ENCODE results near the gene GRID1. TPM values are rescaled to one million over a fixed set of nuclear protein-coding genes. Genes with fewer than 3 reads are reported as not detected.

Gene GRID1
- total RNA-seq, 4 donors from 2014 or later, result 0.88 to 7.3 (median 4.1) TPM

DNA sequence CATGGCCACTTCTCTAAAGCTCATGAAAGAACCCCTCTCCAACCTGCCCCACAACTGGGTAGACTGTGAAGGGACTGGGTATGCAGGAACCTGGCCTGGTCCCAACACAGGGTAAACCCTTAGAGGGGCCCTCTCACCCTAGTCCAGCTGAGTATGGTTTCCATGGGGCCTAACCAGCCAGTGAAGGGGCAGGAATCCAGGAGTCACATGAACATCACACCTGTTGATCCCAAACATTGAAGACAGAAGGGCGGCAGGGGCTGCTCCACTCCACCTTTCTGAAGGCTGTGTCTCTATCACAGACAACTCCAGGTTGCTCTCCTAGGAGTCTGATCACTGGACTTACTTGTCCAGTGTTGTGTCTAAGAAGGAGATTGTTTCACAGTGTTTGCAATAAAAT is 30.8 kb downstream of the GRID1 start:
- Histone ChIP-seq H3K27me3 (no peaks in the 10 kb centered on the region), H3K4me1 (no peaks in the 10 kb centered on the region), H3K4me3 (no peak overlapping the region), H3K9me3 (no peaks in the 10 kb centered on the region), H3K36me3 (no peaks in the 10 kb centered on the region), H3K27ac (no peak overlapping the region)
- intact Hi-C loops (cut with DNase I; ENCODE audit: low total_unique reads), result no loop called here
- TF ChIP-seq, protein P1, sequence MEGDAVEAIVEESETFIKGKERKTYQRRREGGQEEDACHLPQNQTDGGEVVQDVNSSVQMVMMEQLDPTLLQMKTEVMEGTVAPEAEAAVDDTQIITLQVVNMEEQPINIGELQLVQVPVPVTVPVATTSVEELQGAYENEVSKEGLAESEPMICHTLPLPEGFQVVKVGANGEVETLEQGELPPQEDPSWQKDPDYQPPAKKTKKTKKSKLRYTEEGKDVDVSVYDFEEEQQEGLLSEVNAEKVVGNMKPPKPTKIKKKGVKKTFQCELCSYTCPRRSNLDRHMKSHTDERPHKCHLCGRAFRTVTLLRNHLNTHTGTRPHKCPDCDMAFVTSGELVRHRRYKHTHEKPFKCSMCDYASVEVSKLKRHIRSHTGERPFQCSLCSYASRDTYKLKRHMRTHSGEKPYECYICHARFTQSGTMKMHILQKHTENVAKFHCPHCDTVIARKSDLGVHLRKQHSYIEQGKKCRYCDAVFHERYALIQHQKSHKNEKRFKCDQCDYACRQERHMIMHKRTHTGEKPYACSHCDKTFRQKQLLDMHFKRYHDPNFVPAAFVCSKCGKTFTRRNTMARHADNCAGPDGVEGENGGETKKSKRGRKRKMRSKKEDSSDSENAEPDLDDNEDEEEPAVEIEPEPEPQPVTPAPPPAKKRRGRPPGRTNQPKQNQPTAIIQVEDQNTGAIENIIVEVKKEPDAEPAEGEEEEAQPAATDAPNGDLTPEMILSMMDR (IDR thresholded peaks at IDR 0.05), result no peak
- TF ChIP-seq POLR2A (IDR thresholded peaks at IDR 0.05), result no peak
- DNase-seq, result no peak

DNA sequence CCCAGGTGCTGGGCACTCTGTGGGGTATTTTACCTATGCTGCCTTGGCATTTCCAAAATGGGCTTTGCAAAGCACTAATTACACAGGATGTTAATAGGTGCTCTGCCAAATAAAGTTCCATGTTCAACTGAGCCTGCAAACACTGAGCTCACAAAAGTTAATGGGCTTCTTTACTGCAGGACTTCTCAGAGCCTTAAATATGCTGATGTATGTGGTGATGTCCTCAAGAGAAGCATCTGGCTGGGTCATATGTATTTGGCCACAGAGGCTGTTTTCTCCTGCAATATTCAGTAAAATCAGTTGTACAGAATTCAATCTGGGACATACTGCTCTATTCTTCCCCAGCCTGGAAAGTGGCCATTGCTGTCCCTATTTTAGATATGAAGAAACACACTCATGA is 31.3 kb downstream of the GRID1 start:
- no peaks in the 10 kb centered on the region for H3K4me1 ChIP-seq
- no peak overlapping the region for H3K4me3 ChIP-seq
- no peak for TF ChIP-seq POLR2A (IDR thresholded peaks at IDR 0.05)
- TF ChIP-seq, protein P1 (IDR thresholded peaks at IDR 0.05), result no peak
- no peak overlapping the region for H3K27ac ChIP-seq
- DNase-seq, result no peak
- H3K36me3 ChIP-seq, result no peaks in the 10 kb centered on the region
- no peaks in the 10 kb centered on the region for H3K9me3 ChIP-seq
- intact Hi-C loops (cut with DNase I; ENCODE audit: low total_unique reads), result no loop called here
- H3K27me3 ChIP-seq, result no peaks in the 10 kb centered on the region

DNA sequence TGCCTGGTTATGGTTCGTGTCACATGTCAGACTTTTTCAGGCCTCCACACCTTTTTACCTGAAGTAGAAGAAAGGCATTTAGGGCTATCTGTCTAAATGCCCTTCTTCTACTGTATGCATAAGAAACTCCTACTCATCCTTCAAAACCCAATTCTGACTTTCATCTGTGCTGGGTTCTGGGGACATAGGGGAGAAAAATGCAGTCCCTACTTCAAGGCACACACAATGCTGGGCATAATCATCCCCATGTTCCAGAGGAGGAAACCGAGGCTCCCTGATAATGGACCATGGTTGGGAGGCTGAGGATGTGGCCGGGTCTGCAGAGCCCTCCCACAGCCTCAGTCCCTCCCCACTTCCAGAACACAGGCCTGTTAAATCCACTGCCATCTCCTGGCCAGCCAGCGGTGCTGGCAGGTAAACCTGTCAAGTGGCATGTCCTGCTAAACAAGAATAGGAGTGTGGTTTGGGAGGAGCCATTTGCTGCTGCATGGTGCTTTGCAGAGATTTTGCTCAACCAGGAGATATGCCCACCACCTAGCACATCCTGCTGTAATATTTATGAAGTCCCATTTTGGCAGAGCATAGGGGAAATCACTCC is 32.0 kb downstream of the GRID1 start:
- no peak for DNase-seq
- Histone ChIP-seq H3K27me3 (no peaks in the 10 kb centered on the region), H3K4me3 (no peak overlapping the region), H3K36me3 (no peaks in the 10 kb centered on the region), H3K27ac (no peak overlapping the region), H3K4me1 (no peaks in the 10 kb centered on the region), H3K9me3 (no peaks in the 10 kb centered on the region)
- intact Hi-C loops (cut with DNase I; ENCODE audit: low total_unique reads), result no loop called here
- TF ChIP-seq POLR2A (IDR thresholded peaks at IDR 0.05), result no peak
- TF ChIP-seq, protein P1 (IDR thresholded peaks at IDR 0.05), result no peak

DNA sequence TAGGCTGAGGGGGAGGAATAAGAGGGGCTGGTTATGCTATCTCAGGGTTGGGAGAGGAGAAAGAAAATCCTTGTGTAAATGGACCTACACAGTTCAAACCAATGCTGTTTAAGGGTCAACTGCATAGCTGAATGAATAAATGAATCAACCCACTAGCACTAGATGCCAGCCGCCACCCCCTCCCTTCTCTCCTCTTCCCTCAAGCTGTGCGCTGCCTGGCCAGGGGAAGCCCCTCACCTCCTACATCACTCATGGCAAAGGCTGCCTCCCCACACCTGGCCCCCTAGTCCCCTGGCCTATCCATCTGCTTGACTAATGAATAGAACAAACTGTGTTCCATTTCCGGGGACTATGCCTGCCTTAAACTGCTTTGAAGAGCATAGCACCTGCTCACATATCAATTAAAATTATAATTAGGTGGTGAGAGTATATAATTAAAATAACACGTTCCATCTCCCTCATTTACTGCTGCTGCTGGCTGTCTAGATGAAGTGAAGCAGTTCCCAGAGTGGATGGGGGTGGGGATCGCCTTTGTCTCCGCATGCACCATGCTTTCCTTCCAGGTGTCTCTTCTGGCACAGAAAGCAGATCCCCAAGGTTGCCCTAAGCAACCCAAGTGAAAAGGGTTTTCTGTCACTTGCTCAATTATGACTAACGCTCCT is 32.6 kb downstream of the GRID1 start:
- Histone ChIP-seq H3K27me3 (no peaks in the 10 kb centered on the region), H3K36me3 (no peaks in the 10 kb centered on the region), H3K4me3 (no peak overlapping the region), H3K4me1 (no peaks in the 10 kb centered on the region), H3K9me3 (no peaks in the 10 kb centered on the region), H3K27ac (no peak overlapping the region)
- intact Hi-C loops (cut with DNase I; ENCODE audit: low total_unique reads), result no loop called here
- TF ChIP-seq, protein P1 (IDR thresholded peaks at IDR 0.05), result no peak
- TF ChIP-seq POLR2A (IDR thresholded peaks at IDR 0.05), result no peak
- DNase-seq, result no peak

DNA sequence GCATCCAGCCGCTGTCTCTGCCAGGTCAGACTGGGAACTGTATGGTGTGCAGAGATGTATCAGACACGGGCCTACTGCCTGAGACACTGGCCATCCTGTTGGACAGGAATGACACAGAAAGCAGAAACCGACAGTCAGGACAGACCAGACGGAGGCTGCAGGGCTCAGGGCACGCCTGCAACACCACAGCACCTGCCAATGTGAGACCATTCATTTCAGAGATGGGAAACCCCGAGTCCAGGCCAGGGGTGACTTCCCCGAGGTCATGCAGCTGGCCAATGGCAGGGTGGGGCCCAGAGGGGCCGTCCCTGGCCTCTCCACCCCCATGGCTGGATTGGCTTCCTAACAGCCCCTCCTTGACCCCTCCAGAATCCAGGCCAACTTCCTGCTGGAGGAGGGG is 34.7 kb downstream of the GRID1 start:
- intact Hi-C loops (cut with DNase I; ENCODE audit: low total_unique reads), result no loop called here
- no peak for DNase-seq
- H3K4me1 ChIP-seq, result no peaks in the 10 kb centered on the region
- H3K27ac ChIP-seq, result no peak overlapping the region
- H3K9me3 ChIP-seq, result no peaks in the 10 kb centered on the region
- TF ChIP-seq POLR2A (IDR thresholded peaks at IDR 0.05), result no peak
- TF ChIP-seq, protein P1 (IDR thresholded peaks at IDR 0.05), result no peak
- no peaks in the 10 kb centered on the region for H3K27me3 ChIP-seq
- H3K4me3 ChIP-seq, result no peak overlapping the region
- no peaks in the 10 kb centered on the region for H3K36me3 ChIP-seq
